Globus pallidus (tissue), 1 donor: ENCODE data around the gene PDE1A.

Source experiments
- DNase-seq: peaks from one replicate; pipeline ENCODE4 v3.0.0-alpha.2; 2015; ENCODE audit warnings: low spot score

Gene PDE1A

DNA sequence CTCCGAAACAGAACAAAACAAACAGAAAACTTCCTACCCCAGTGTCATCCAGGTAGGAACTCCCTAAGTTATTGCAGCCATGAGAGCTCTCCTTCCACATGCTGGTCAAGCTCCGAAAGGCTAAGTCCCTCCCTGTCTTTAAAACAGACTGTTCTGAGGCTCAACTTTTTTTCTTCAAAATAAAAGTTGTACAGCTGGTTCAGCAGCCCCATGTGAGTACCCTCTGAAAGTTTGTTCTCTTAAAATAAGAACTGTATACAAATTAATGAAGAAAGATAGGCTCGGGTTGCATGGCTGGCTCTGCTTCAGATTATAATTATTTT, at the start of gene PDE1A:
Gene PDE1A (minus strand): TSS at position 119 of the 323 bp plus-strand sequence.
- no peak for DNase-seq

DNA sequence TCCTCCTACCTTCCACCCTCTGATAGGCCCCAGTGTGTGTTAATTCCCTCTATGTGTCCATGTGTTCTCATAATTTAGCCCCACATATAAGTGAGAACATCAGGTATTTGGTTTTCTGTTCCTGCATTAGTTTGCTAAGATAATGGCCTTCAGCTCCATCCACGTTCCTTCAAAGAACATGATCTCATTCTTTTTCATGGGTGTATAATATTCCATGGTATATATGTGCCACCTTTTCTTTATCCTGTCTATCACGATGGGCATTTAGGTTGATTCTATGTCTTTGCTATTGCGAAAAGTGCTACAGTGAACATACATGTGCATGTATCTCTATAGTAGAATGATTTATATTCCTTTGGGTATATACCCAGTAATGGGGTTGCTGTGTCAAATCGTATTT, 46.8 kb upstream of the PDE1A start:
- no peak for DNase-seq

DNA sequence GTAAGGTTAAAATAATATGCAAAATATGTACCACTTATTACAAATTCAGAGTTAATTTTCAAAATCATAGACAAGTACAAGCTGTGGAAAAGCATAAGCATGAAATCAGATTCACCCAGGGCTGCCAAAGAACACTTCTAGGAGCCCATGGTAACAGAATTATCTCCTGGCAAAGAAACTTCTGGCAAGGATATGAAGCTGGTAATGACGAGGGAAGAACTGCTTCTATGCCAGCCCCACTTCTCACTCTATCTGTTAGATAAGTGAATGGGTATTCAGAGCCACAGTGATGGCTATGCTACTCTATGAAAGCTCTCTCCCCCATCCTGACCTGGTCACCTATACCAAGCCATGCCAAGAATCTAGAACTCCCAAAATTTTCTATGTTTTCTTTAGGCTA, 36.9 kb upstream of the PDE1A start:
- DNase-seq: no peak

DNA sequence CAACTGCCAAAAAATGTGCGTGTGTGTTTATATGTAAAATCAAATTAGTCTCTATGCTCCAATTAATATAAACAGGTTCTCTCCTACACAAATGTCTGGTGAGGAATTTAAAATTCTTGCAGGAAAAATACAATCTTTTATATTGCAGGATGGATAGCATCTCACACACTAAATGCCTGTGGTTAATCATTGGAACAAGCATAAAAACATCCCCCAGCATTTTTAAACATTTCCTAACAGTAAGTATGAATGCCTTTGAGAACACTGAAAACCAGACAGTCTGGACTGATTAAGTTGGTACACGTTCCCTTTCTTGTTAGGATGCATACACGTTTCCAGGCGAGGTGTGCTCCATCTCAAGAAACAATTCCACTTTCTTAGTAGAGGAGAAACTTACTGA, 29.9 kb upstream of the PDE1A start:
- no peak for DNase-seq

DNA sequence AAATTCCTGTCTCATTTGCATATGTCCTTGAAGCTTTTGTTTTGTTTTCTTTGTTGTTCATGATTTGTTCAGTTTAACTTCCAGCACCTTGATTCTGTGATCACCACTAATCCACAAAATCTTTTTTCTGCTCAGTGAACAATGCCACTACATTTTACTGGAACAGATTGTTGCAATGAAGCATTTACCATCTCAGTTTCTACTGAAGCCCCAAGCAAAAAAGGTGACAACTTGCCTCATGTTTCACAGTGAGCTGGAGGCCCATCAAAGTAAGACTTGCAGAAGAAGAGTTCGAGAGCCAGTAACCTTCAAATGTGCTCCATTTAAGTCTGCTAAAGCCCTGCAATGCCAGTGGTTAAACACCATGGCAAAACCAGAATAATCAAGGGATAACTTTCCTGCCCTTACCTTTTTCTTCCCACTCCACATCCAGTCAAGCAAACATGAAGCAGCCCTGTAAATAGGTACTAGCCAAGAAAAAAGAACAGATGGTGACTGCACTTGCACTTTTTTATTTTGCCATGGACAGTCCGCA, 25.7 kb upstream of the PDE1A start:
- DNase-seq: no peak

DNA sequence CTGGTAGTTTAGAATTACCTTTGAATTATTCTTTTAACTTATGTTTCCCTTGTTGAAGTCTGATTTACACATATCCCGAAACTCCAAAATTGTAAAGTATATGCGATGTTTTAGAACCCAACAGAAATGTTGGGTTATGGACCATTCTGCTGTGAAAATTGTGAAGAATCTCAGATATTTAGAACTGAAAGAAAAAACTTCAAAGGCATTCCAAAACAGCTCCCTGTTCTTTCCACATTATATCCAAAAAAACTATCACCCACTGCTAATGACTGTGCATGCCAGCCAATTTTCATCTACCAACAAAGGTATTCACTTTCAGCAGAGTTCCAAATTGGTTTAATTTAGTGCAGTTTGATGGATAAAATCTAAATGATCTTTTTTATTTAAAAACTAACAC, 21.5 kb upstream of the PDE1A start:
- DNase-seq: no peak

DNA sequence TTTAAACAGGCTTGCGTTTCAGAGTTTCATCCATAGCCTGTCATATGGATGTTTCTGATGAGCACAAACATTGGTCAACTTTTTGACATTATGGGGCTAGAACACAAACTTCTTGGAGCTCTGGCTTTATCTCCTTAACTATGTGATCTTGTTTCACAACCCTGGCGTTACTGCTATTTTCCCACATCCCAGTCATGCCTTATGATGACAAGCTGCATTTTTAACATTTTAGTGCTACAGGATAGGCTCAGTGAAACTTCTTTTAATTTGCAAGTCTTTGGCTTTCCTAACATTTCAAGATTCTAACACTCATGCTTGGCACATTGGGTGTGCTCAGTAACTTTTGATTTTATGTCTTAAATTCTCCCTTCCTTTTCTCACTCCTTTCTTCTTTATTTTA, 21.0 kb upstream of the PDE1A start:
- no peak for DNase-seq

DNA sequence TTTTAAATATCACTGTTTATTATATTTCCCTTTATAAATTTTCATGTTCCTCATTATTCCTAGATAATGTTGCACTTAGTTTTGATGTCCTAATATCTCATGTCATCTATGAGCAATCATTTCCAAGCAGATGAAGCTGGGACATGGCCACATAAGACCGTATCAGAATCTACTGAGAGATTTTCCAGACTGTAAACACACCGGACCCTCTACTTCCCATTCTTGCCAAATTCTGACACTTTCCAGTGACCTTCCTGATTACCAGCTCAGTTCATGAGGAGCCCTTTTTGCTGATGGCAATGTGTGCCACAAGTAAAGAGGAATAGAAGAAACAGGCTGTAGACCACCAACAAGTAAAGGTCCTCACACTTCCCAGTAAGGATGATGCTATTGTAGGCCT, 20.3 kb upstream of the PDE1A start:
- DNase-seq: no peak

DNA sequence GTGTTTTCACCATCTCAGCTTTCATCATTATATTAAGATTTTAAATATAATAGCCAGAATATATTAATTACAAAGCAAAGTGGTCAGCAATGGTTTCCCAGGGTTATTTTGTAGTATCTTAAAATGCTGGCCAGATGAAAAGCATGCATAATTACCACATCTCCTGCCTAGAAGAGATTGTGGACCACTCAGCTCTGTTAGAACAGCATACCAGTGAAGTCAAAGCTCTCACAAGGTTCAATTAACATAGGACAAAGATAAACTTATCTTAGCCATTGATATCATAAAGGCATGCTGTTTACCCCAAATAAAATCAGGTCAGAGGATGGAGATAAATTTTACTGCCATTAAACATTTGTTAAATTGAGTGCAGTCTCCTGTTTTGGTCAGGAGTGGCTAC, 19.3 kb upstream of the PDE1A start:
- no peak for DNase-seq

DNA sequence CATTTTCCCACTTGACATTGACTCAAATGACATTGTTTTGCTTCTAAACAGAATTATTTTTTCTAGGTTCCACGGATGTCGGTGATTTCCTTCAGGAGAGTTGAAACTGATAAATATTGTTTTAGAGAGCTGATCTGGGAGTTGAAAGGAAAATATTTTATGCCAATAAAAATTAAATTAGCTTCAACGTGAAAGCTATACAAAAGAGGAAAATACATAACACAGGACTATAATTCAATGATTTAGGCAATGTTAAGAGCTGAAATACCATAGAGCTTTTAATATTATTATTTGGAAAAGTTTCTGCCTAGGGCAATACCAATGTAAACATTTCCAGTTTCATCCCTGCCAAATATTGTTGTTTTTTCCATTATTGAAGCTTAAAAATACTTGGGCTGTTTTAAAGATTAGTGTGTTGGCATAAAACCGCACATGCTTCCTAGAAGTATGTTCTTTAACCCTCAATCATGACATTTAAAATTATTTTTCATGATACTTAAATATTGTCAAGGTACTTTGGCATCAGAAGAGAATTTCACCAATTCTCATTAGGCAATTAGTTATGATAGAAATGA, 18.6 kb upstream of the PDE1A start:
- DNase-seq: no peak

DNA sequence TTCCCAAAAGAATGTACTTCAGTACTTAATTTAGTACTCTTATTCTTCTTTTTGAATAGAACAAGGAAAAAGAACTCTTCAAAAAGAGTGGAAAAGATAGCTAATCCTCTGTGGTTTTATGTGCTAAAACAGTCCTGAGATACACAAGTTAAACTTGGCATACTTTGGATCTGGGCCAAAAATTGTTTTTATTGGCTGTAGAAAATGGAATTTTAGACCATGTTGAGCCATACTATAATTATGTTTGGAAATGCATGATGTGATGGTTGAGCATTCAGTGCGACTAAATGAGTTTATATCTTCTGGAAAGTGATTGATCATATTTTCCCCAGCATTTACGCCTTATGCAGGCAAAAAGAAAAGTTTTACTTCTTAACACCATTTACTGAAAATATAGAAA, 18.0 kb upstream of the PDE1A start:
- DNase-seq: no peak

DNA sequence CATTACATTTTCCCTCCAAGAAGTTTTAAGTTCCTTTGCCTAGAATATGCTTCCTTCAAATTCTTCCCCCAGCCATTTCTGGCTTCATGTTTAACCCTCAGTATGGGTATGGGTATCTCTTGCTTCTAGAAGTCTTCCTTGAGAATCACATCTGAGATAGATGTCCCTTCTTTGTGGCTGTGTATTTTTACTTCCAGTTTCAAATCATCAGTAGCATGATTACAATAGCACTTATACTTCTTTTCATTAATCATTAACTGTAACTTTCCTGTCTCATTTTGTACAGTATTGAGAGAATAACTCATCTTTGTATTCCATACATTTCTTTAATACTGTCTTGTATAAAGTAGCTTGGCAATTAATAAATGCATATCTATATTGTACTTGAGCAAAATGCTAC, 17.3 kb upstream of the PDE1A start:
- DNase-seq: no peak

DNA sequence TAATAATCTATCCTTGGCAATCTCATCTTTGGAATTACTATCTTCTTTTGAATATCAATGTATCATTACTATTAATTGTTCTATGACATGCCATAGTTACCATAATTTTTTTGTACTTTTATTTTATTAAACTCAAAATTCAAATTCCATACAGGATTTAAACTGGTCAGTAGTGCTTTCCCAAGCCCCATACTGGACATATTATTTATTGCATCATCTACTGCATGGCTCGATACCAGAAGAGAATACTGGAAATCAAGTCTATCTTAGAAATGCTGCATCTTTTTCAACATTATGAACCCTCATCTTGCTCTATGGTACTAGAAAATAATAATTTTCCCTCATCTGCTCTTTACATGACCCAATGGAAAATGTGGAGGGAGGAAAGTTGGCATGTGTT, 9.4 kb upstream of the PDE1A start:
- DNase-seq: no peak

DNA sequence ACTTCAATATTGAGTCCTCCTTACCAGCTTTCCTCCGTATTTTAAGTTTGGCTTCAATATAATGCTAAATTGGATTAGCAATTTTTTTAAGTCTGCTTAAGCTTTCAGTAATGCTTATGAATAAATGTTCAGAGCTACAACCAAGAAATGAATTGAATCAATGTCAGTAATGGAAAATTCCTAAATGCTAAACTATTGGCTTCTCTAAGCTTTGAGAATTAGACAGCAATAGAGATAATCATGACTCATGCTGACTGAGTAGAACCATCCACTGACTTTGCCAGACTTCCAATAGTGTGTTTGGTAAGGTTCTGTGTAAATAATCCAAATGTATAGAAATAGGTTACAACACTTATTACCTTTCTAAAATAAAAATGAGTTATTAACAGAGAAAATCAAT, 8.9 kb upstream of the PDE1A start:
- no peak for DNase-seq

DNA sequence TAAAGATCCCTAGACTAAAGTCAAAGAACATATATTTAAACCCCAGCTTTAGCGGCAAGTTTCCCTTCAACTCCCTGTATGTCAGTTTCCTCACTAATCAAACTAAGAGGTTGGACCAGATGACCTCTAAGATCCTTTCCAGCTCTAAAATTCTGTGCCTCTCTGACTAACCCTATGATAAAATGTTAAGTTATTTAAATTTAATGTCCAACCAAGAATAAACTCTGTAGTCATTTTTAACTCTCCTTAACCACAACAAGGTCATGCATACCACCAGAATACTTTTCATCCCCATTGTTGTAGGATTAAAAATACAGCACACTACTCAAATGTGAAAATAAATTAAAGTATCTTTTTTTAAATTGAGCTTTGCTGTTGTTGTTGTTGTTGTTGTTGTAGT, 5.2 kb upstream of the PDE1A start:
- no peak for DNase-seq

DNA sequence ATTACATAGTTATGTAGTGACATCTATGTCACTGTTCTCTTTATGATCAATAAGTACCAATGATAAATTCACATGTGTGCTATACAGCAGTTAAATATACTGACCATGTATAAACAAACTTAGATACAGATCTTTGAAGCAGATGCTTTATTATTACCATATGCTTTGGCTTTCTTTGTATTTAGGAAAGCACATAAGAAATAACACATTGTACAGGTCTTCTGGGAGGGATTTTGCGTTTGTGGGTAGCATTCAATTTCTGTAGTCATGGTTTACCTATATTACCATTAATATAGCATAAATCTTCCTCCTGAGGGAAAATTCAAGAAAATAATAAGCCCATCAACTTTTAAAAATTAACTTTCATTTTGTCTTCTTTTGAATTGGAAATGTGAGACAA, 1.6 kb upstream of the PDE1A start:
- no peak for DNase-seq

DNA sequence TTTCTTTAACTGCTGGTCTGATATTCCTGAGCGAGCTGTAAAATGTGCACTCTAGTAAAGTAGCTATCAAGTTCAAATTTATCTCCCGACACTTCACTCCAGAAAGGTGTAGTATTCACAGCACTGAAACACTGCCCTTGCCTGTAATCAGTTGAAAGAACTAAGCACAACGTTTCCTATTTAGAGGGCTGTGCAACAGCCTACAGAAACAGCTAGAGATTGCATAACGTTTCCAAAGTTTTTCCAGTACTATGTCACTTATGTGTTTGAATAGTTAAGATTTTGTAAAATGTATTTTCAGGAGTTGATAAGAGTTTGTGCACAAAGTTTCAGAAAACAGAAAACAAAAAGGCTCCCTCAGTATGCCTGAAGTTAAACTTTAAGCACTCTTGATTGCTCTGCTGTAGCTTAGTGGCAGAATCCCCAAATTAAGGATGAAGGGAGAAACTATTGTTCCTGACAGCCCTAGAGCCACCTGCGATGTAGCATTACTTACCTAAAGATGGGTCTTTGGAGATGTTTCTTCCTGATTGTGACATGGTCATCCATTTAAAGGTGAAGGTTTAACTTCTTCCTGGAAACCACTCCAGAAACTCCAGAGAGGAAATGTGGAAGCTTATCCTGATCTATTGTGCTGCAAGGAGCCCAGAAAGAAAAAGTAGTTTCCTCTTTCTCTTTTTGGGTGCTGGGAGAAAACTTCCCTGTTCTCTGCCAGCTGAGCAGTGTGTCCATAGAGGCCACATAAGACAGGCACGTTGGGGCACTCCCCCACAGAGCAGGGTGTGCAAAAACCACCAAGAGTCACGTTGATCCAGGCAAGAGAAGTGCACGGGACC, 536 bp downstream of the PDE1A start:
- no peak for DNase-seq

DNA sequence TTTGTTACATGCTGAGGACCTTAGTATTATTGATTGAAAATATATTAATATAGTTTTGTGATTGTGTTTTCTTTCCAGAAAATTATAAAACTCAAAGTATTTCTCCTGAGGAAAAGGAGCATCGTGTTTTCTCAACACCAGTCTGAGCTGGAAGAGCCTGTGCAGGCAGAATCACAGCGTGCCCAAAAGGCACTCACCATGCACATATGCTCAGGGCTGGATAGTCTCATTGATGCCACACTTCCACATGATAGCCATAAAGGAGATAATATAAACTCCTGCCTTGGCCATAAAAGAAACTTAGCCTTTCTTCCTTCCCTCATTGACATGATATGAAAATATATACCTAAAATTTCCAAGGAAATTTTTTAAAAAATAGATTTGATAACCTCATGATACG, 4.0 kb downstream of the PDE1A start:
- no peak for DNase-seq

DNA sequence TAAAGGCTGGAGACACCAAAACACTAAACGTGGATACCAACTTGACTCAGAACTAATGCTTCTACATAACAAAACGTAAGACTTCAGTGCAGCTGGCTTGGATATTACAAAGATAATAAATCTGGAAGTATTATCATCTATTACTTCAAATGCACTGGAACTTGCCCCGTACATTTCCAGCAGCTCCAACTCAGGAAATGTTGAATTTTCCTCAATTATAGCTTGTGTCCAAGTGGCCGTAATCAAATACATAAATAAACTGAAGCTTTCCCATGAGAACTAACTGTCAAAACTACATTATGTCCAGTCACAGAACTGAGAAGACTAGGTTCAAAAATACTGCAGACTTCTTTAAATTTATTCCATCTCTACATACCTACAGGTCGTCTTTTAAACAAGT, 6.2 kb downstream of the PDE1A start:
- DNase-seq: no peak

DNA sequence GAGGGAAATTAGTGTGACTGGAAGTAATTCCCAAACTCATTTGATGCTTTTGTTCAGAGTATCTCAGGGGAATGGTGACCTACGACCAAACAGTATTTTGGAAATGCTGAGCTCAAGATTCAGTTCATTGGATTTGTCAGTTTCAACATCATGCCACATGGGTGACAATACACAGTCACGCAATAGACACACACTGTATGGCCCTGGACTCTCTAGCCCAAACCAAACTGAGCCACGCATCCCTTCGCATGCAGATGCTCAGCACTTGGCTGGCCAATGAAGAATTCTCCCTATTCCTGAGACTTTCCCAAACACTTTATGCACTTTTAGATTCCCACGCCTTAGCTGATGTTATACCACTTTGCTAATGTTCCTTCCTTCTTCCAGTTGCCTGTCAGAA, 10.0 kb downstream of the PDE1A start:
- DNase-seq: no peak

DNA sequence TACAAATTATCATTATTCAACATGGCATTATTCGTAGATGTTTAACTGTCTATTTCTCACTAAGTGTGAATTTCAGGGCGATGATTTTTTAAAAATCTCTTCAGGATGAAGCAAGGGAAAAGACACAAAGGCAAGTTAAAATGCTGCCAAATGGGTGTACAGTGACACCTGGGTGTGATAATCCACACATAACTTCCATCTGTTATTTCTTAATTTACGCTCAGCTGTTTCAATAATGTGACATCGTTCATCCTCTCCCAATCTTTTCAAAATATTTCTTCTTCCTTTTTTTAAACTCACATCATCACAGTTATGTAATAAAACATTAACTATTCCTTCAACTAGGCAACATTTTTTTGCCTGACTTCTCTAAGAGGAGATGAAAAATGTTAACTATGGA, 10.6 kb downstream of the PDE1A start:
- no peak for DNase-seq

DNA sequence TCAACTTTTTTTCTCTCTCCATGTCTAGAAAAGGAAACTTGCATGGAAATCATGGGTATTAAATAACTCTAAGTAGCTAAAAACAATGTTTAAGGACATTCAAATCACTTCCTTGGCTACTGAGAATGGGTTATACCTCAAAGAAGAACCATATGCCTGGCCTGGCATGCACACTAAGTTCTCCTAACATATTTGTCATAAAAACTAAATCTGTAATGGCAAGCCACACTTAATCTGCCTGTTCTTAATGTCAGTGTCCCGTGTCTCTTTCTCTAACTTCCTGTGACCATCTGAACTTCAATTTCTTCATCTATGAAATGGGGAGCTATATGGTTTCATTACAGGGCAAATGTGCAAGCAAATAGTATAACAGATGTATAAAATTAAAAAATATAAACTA, 11.1 kb downstream of the PDE1A start:
- no peak for DNase-seq

DNA sequence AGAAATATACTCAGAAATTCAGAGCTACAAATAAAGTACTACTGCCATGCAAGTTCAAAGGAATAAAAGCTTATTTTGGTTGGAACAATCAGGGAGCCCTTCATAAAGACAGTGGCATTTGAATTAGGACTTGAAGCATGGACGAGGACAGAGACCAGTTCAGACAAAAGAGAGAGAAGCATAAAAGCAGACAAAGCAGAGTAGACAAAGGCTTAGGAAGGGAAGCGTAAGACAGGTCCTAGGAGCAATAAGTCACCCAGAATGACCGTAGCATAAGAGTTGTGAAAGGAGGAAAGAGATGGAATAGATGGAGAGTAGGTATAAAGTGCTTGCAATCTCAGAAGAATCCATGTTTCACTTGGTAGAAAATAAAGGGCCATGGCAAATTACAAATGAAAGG, 14.0 kb downstream of the PDE1A start:
- no peak for DNase-seq

DNA sequence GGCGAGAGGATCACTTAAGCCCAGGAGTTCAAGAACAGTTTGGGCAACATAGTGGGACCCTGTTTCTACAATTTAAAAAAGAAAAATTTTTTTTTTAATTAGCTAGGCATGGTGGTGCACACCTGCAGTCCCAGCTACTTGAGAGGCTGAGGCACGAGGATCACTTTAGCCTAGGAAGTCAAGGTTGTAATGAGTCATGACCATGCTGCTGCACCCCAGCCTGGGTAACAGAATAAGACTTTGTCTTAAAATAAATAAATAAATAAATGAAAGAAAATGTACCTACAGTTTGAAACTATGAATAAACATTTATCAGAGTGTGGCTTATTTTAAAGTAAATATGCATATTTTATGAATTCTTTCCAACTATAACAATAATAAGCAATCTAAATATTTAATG, 16.7 kb downstream of the PDE1A start:
- DNase-seq: no peak
